GM10248 (cell line): Measurements from ENCODE around the gene FGF14.

Source experiments
- CTCF ChIA-PET: fragments of 300-600 bp; sonication (Branson Sonifier 250); formaldehyde crosslinking; extraction: SDS; loops from one replicate; lab custom pipeline; 2021; ENCODE audit warnings: antibody characterized with exemption; lab: Yijun Ruan, JAX
- POLR2A ChIA-PET: fragments of 350-650 bp; sonication (Branson Sonifier 250); formaldehyde crosslinking; extraction: SDS; loops from one replicate; lab custom pipeline; 2020; ENCODE audit warnings: antibody characterized with exemption; lab: Yijun Ruan, JAX
- DNase-seq: peaks from one replicate; pipeline ENCODE4 v3.0.0; 2012; ENCODE audit errors: extremely low spot score
- CTCF ChIP-seq: IDR thresholded peaks from 2 replicates; pipeline ENCODE4 v1.5.1; 2012; ENCODE audit warnings: mild to moderate bottlenecking, low read depth; ENCODE audit errors: extremely low read depth, missing control alignments, control extremely low read depth

FGF14 gene

DNA sequence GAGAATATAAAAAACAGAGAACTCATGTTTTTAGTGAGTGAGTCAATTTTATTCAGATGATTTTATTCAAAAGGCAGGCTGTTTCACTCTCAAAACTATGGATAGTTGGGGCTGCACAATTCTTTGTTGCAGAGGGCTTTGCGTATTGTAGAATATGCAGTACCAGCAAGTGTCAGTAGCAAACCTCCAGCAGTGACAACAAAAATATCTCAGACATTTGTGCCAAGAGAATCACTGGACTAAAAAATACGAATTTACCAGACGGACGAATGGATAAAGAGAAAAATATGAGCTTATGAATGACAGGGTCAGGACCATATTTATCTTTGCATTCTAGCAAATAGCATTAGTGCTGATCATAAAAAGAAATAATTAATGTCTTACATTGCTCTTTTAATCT lies 359.1 kb downstream of the FGF14 start:
- ChIA-PET CTCF (no interaction called here), POLR2A (no interaction called here)
- no peak for TF ChIP-seq CTCF

GRCh38 chr13:102041544-102041943 lies 360.3 kb downstream of the FGF14 start:
- CTCF ChIA-PET, result interaction anchor here (1.1 kb wide), 1 partner anchor 34 kb away, joined by 3 read pairs; no protein-coding TSS in a partner anchor
- POLR2A ChIA-PET, result no interaction called here
- TF ChIP-seq CTCF, result no peak
- no peak for DNase-seq

More for the DNA sequence above, 359.1 kb downstream of the FGF14 start:
- no peak for DNase-seq

DNA sequence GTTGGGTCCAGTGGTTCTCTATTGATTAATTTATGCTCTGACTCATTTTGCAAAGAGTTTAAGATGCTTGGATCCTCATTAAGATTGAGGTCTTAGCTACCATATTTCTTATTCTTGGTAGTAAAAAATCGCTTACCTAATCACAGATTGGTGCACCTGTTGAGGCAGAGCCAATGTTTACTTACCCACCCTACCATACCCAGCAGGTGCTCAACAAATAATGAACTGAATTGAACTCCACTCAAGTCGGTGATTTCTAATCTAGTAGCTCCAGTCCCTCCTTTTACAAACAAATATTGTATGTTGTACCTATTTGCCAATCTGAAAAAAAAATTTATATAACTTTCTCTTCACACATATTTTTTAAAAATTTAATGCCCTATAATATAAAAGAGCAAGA lies 361.0 kb downstream of the FGF14 start:
- no peak for TF ChIP-seq CTCF
- DNase-seq, result no peak
- ChIA-PET POLR2A (no interaction called here), CTCF (interaction anchor here (1.1 kb wide), 1 partner anchor 35 kb away, joined by 3 read pairs; no protein-coding TSS in a partner anchor)

DNA sequence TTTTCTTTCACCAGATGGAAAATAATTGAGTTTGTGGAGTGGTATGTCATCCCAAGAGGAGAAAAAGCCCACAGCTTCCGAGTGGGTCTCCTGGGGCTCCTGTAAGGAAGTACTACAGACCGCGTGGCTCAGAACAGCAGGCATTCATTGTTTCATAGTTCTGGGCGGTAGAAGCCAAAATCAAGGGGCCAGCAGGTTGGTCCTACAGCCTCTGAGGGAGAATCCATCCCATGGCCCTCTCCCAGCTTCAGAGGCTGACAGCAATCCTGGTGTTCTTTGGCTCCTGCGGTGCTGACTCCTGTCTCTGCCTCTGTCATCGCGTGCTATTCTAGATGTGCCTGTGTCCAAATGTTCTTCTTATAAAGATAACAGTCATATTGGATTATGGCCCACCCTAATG lies 362.6 kb downstream of the FGF14 start:
- TF ChIP-seq CTCF, result no peak
- no peak for DNase-seq
- ChIA-PET POLR2A (no interaction called here), CTCF (no interaction called here)

GRCh38 chr13:102038787-102039186 lies 363.1 kb downstream of the FGF14 start:
- no peak for TF ChIP-seq CTCF
- POLR2A ChIA-PET, result no interaction called here
- DNase-seq, result no peak

DNA sequence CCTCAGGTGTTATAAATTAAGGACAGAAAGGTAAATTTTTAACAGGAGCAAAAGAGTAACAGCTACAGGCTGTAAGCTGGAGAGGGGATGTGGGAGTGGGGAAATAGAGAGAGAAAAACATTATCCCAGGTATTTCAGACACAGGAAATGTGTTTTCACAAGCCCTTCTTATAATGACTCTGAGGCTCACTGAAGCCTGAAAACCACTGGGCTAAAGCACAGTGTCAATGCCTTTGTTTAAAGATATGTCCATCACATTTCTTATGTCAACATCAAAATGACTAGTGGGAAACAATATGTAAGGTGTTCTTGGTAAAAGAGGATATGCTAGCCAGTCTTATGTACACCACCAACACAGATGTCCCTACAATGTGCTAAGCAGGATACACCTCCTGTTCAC lies 365.9 kb downstream of the FGF14 start:
- ChIA-PET POLR2A (no interaction called here), CTCF (interaction anchor here (1.4 kb wide), 1 partner anchor 9 kb away, joined by 3 read pairs; no protein-coding TSS in a partner anchor)
- no peak for TF ChIP-seq CTCF
- no peak for DNase-seq

More at GRCh38 chr13:102038787-102039186, 363.1 kb downstream of the FGF14 start:
- CTCF ChIA-PET, result no interaction called here
